ENCODE measurements around the gene PDLIM1.

DNA sequence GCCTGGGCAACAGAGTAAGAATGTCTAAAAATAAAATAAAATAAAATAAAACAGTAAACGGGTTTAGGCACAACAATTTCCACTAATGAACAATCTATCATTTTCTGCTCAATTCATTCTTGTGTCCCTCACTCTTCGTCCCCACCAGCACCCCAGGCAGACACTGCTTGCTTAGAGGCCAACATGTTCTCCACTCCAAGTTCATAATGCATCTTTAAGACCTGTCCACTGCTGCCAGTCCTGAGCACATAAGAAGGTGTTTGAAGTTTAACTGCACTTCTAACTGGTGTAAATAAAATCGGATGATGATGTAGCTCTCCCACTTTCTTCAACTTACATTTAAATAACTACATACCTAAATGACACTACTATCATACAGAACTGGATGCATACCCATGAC lies 13.2 kb downstream of the PDLIM1 start:
- no peak for TF ChIP-seq POLR2A (IDR thresholded peaks at IDR 0.05)
- TF ChIP-seq, protein P1, sequence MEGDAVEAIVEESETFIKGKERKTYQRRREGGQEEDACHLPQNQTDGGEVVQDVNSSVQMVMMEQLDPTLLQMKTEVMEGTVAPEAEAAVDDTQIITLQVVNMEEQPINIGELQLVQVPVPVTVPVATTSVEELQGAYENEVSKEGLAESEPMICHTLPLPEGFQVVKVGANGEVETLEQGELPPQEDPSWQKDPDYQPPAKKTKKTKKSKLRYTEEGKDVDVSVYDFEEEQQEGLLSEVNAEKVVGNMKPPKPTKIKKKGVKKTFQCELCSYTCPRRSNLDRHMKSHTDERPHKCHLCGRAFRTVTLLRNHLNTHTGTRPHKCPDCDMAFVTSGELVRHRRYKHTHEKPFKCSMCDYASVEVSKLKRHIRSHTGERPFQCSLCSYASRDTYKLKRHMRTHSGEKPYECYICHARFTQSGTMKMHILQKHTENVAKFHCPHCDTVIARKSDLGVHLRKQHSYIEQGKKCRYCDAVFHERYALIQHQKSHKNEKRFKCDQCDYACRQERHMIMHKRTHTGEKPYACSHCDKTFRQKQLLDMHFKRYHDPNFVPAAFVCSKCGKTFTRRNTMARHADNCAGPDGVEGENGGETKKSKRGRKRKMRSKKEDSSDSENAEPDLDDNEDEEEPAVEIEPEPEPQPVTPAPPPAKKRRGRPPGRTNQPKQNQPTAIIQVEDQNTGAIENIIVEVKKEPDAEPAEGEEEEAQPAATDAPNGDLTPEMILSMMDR (IDR thresholded peaks at IDR 0.05): no peak
